AG04449 (cell line): ENCODE results near the gene HOXB2.

ENCODE experiments used
- CTCF ChIA-PET: fragments of 350-600 bp; formaldehyde crosslinking; extraction: SDS; loops from one replicate; lab custom pipeline; 2021; ENCODE audit warnings: antibody characterized with exemption; lab: Yijun Ruan, JAX
- POLR2A ChIA-PET: fragments of 400-600, 350-600 bp; formaldehyde crosslinking; extraction: SDS; loops from one replicate; lab custom pipeline; 2020; ENCODE audit warnings: antibody characterized with exemption, inconsistent platforms; lab: Yijun Ruan, JAX
- DNase-seq: peaks from one replicate; pipeline ENCODE4 v3.0.0-alpha.2; 2010; ENCODE audit warnings: low read depth, low spot score
- H3K4me3 ChIP-seq: 2 replicates; pipeline ENCODE4 v1.5.1; 2011; ENCODE audit warnings: low read depth, mild to moderate bottlenecking, control low read depth, low read length
- CTCF ChIP-seq: IDR thresholded peaks from one replicate; pipeline ENCODE4 v1.5.1; 2011; ENCODE audit warnings: mild to moderate bottlenecking, moderate library complexity, low read length, control low read depth, inconsistent platforms; ENCODE audit not compliant: insufficient read depth; ENCODE audit errors: missing control alignments

HOXB2 gene

GRCh38 chr17:48515925-48516900 lies 28.7 kb downstream of the HOXB2 start:
- no peak for TF ChIP-seq CTCF
- CTCF ChIA-PET: interaction anchor here (0.5 to 1.7 kb wide), 4 partner anchors 9 to 418 kb away, joined by 3 to 4 read pairs (median 3); no protein-coding TSS in a partner anchor
- POLR2A ChIA-PET: interaction anchor here (1.0 kb wide), 1 partner anchor 33 kb away, joined by 3 read pairs; no protein-coding TSS in a partner anchor
- DNase-seq: no peak
- no peak overlapping the region for H3K4me3 ChIP-seq

GRCh38 chr17:48514477-48514876 lies 30.4 kb downstream of the HOXB2 start:
- H3K4me3 ChIP-seq: no peak overlapping the region
- ChIA-PET POLR2A (no interaction called here), CTCF (no interaction called here)
- TF ChIP-seq CTCF: no peak
- DNase-seq: no peak

GRCh38 chr17:48513666-48514455 lies 31.0 kb downstream of the HOXB2 start:
- no peak for TF ChIP-seq CTCF
- ChIA-PET POLR2A (no interaction called here), CTCF (interaction anchor here (0.9 to 4.3 kb wide), 2 partner anchors 8 to 13 kb away, joined by 3 to 34 read pairs; no protein-coding TSS in a partner anchor)
- DNase-seq: no peak
- H3K4me3 ChIP-seq: no peak overlapping the region

- H3K4me3 ChIP-seq: no peak overlapping the region
- TF ChIP-seq CTCF: no peak
- ChIA-PET CTCF (interaction anchor here (0.9 to 4.3 kb wide), 2 partner anchors 9 to 12 kb away, joined by 3 to 34 read pairs; no protein-coding TSS in a partner anchor), POLR2A (no interaction called here)
- no peak for DNase-seq
Measured at GRCh38 chr17:48513097-48513496, 31.8 kb downstream of the HOXB2 start.

- CTCF ChIA-PET: interaction anchor here (1.3 to 4.3 kb wide), 3 partner anchors 10 to 13 kb away, joined by 3 to 34 read pairs (median 16); no protein-coding TSS in a partner anchor
- H3K4me3 ChIP-seq: no peak overlapping the region
- DNase-seq: peak; percentile 29
- POLR2A ChIA-PET: interaction anchor here (0.6 to 0.7 kb wide), 2 partner anchors 29 to 68 kb away, joined by 4 to 5 read pairs; no protein-coding TSS in a partner anchor
- TF ChIP-seq CTCF: no peak
Measured at GRCh38 chr17:48510761-48511604, 33.9 kb downstream of the HOXB2 start.
